SJCRH30 (cell line): Measurements from ENCODE around the gene DCAF11. TPM values are rescaled to one million over a fixed set of nuclear protein-coding genes. Genes with fewer than 3 reads are reported as not detected.
A peak's percentile ranks its signal among the peaks of the same experiment; 100 is the strongest.

Source experiments
- DNase-seq, 2 experiments: peaks; one replicate each; pipeline ENCODE4 v3.0.0-alpha.2; 2015 to 2020
- H3K27ac ChIP-seq: fragments of 250-450 bp; sonication (Bioruptor Pico); 2 replicates; pipeline ENCODE4 v1.5.1; 2020; ENCODE audit warnings: mild to moderate bottlenecking, moderate library complexity
- H3K27me3 ChIP-seq: fragments of 250-450 bp; sonication (Bioruptor Pico); 2 replicates; pipeline ENCODE4 v1.5.1; 2020; ENCODE audit warnings: mild to moderate bottlenecking, moderate library complexity
- H3K36me3 ChIP-seq: fragments of 250-450 bp; sonication (Bioruptor Pico); 2 replicates; pipeline ENCODE4 v1.5.1; 2020; ENCODE audit warnings: mild to moderate bottlenecking, moderate library complexity
- H3K4me1 ChIP-seq: fragments of 250-450 bp; sonication (Bioruptor Pico); 2 replicates; pipeline ENCODE4 v1.5.1; 2020; ENCODE audit warnings: mild to moderate bottlenecking, moderate library complexity
- H3K4me3 ChIP-seq: fragments of 250-450 bp; sonication (Bioruptor Pico); 2 replicates; pipeline ENCODE4 v1.5.1; 2020; ENCODE audit warnings: mild to moderate bottlenecking, moderate library complexity
- H3K9me3 ChIP-seq: fragments of 250-450 bp; sonication (Bioruptor Pico); replicated peaks from 2 replicates; pipeline ENCODE4 v1.5.1; 2020; ENCODE audit warnings: mild to moderate bottlenecking, moderate library complexity
- total RNA-seq: library from RNA; depleted of rRNA; stranded (reverse); fragments of >200 nt; shearing (Covaris generic); gene quantifications from 2 replicates; pipeline ENCODE4 v1.2.3, GENCODE V29; 2014; rRNA removed

The DCAF11 gene
- 75.2 and 82.0 TPM in 2 replicates for total RNA-seq

GRCh38 chr14:24114532-24115421, at the start of gene DCAF11, which contains the start of gene NRL:
DCAF11 (plus strand) TSS chr14:24114777; CDS start chr14:24115595, 818 bp downstream.
NRL (minus strand) TSS chr14:24114949; CDS start chr14:24082848, 32,101 bp downstream.
- peaks cover 9% of the 10 kb centered on the region for H3K4me1 ChIP-seq
- H3K27me3 ChIP-seq = no peaks in the 10 kb centered on the region
- peak within 1 kb of the TSS; percentile 92 for H3K4me3 ChIP-seq
- H3K9me3 ChIP-seq = no peaks in the 10 kb centered on the region
- H3K27ac ChIP-seq = peak within 1 kb of the TSS; percentile 97
- H3K36me3 ChIP-seq = peaks cover 16% of the 10 kb centered on the region
- peak; percentile 99 for DNase-seq

- no peaks in the 10 kb centered on the region; the same call in 1 of the 2 replicates for H3K27me3 ChIP-seq
- no peak overlapping the region for H3K27ac ChIP-seq
- no peaks in the 10 kb centered on the region for H3K36me3 ChIP-seq
- peaks cover 5% of the 10 kb centered on the region; the same call in 1 of the 2 replicates for H3K4me1 ChIP-seq
- DNase-seq = no peak
- no peak overlapping the region for H3K4me3 ChIP-seq
- no peaks in the 10 kb centered on the region for H3K9me3 ChIP-seq
Observed at GRCh38 chr14:24064856-24065255, 49.7 kb upstream of the DCAF11 start.

- Histone ChIP-seq H3K4me3 (no peak overlapping the region), H3K36me3 (no peaks in the 10 kb centered on the region), H3K27ac (no peak overlapping the region), H3K4me1 (peaks cover 5% of the 10 kb centered on the region; the same call in 1 of the 2 replicates), H3K27me3 (no peaks in the 10 kb centered on the region; the same call in 1 of the 2 replicates), H3K9me3 (no peaks in the 10 kb centered on the region)
- DNase-seq = no peak
Observed at GRCh38 chr14:24065408-24065807, 49.2 kb upstream of the DCAF11 start.

- no peaks in the 10 kb centered on the region for H3K36me3 ChIP-seq
- DNase-seq = no peak
- no peaks in the 10 kb centered on the region for H3K9me3 ChIP-seq
- no peaks in the 10 kb centered on the region; the same call in 1 of the 2 replicates for H3K27me3 ChIP-seq
- H3K4me3 ChIP-seq = no peak overlapping the region
- H3K4me1 ChIP-seq = peaks cover 5% of the 10 kb centered on the region; the same call in 1 of the 2 replicates
- H3K27ac ChIP-seq = no peak overlapping the region
Observed at GRCh38 chr14:24066496-24067132, 48.0 kb upstream of the DCAF11 start.

GRCh38 chr14:24067133-24068082, 47.2 kb upstream of the DCAF11 start:
- peaks cover 5% of the 10 kb centered on the region; the same call in 1 of the 2 replicates for H3K4me1 ChIP-seq
- DNase-seq = no peak
- no peaks in the 10 kb centered on the region; the same call in 1 of the 2 replicates for H3K27me3 ChIP-seq
- H3K27ac ChIP-seq = no peak overlapping the region
- no peaks in the 10 kb centered on the region for H3K9me3 ChIP-seq
- no peak overlapping the region for H3K4me3 ChIP-seq
- no peaks in the 10 kb centered on the region for H3K36me3 ChIP-seq

GRCh38 chr14:24068711-24069410, 45.7 kb upstream of the DCAF11 start:
- no peak overlapping the region for H3K4me3 ChIP-seq
- peaks cover 5% of the 10 kb centered on the region; the same call in 1 of the 2 replicates for H3K4me1 ChIP-seq
- DNase-seq = no peak
- no peaks in the 10 kb centered on the region for H3K36me3 ChIP-seq
- H3K9me3 ChIP-seq = no peaks in the 10 kb centered on the region
- no peaks in the 10 kb centered on the region; the same call in 1 of the 2 replicates for H3K27me3 ChIP-seq
- H3K27ac ChIP-seq = no peak overlapping the region

GRCh38 chr14:24069411-24069735, 45.2 kb upstream of the DCAF11 start:
- DNase-seq = no peak
- H3K9me3 ChIP-seq = no peaks in the 10 kb centered on the region
- no peak overlapping the region for H3K27ac ChIP-seq
- no peak overlapping the region for H3K4me3 ChIP-seq
- no peaks in the 10 kb centered on the region for H3K36me3 ChIP-seq
- H3K4me1 ChIP-seq = 0 out of 2 replicates have a peak, but pooled peaks cover 1% of the 10 kb centered on the region
- no peaks in the 10 kb centered on the region; the same call in 1 of the 2 replicates for H3K27me3 ChIP-seq

GRCh38 chr14:24070285-24071143, 44.1 kb upstream of the DCAF11 start:
- Histone ChIP-seq H3K27ac (no peak overlapping the region), H3K9me3 (no peaks in the 10 kb centered on the region), H3K4me3 (no peak overlapping the region), H3K36me3 (no peaks in the 10 kb centered on the region), H3K4me1 (no peaks in the 10 kb centered on the region), H3K27me3 (no peaks in the 10 kb centered on the region; the same call in 1 of the 2 replicates)
- no peak for DNase-seq

- Histone ChIP-seq H3K27me3 (no peaks in the 10 kb centered on the region; the same call in 1 of the 2 replicates), H3K4me3 (no peak within 1 kb of the TSS), H3K27ac (no peak within 1 kb of the TSS), H3K9me3 (no peaks in the 10 kb centered on the region), H3K4me1 (no peaks in the 10 kb centered on the region), H3K36me3 (no peaks in the 10 kb centered on the region)
- no peak for DNase-seq
Observed at GRCh38 chr14:24071144-24071697, 43.4 kb upstream of the DCAF11 start, which contains the start of gene CPNE6. CPNE6 (plus strand) TSS chr14:24071562; CDS start chr14:24072937, 1,375 bp downstream.

GRCh38 chr14:24071836-24072430, 42.6 kb upstream of the DCAF11 start:
- H3K27me3 ChIP-seq = no peaks in the 10 kb centered on the region; the same call in 1 of the 2 replicates
- H3K4me3 ChIP-seq = no peak overlapping the region
- H3K4me1 ChIP-seq = no peaks in the 10 kb centered on the region
- no peaks in the 10 kb centered on the region for H3K36me3 ChIP-seq
- DNase-seq = no peak
- H3K27ac ChIP-seq = no peak overlapping the region
- no peaks in the 10 kb centered on the region for H3K9me3 ChIP-seq

- Histone ChIP-seq H3K9me3 (no peaks in the 10 kb centered on the region), H3K36me3 (no peaks in the 10 kb centered on the region), H3K4me1 (no peaks in the 10 kb centered on the region), H3K27me3 (no peaks in the 10 kb centered on the region; the same call in 1 of the 2 replicates), H3K27ac (no peak overlapping the region), H3K4me3 (no peak overlapping the region)
- DNase-seq = no peak
Observed at GRCh38 chr14:24072436-24072835, 42.1 kb upstream of the DCAF11 start.
